GM20000 (cell line): ENCODE measurements around the gene SRF.

ENCODE experiments used
- DNase-seq: peaks from one replicate; pipeline ENCODE4 v3.0.0; 2012; ENCODE audit warnings: low spot score
- TF ChIP-seq, protein P1 (sequence below): IDR thresholded peaks from 2 replicates; pipeline ENCODE4 v1.5.1; 2012; ENCODE audit warnings: mild to moderate bottlenecking, control low read depth; ENCODE audit errors: extremely low read depth, missing control alignments

SRF gene

GRCh38 chr6:43226192-43226851, 55.3 kb downstream of the SRF start:
- DNase-seq, result no peak
- TF ChIP-seq, protein P1, sequence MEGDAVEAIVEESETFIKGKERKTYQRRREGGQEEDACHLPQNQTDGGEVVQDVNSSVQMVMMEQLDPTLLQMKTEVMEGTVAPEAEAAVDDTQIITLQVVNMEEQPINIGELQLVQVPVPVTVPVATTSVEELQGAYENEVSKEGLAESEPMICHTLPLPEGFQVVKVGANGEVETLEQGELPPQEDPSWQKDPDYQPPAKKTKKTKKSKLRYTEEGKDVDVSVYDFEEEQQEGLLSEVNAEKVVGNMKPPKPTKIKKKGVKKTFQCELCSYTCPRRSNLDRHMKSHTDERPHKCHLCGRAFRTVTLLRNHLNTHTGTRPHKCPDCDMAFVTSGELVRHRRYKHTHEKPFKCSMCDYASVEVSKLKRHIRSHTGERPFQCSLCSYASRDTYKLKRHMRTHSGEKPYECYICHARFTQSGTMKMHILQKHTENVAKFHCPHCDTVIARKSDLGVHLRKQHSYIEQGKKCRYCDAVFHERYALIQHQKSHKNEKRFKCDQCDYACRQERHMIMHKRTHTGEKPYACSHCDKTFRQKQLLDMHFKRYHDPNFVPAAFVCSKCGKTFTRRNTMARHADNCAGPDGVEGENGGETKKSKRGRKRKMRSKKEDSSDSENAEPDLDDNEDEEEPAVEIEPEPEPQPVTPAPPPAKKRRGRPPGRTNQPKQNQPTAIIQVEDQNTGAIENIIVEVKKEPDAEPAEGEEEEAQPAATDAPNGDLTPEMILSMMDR, result no peak

DNA sequence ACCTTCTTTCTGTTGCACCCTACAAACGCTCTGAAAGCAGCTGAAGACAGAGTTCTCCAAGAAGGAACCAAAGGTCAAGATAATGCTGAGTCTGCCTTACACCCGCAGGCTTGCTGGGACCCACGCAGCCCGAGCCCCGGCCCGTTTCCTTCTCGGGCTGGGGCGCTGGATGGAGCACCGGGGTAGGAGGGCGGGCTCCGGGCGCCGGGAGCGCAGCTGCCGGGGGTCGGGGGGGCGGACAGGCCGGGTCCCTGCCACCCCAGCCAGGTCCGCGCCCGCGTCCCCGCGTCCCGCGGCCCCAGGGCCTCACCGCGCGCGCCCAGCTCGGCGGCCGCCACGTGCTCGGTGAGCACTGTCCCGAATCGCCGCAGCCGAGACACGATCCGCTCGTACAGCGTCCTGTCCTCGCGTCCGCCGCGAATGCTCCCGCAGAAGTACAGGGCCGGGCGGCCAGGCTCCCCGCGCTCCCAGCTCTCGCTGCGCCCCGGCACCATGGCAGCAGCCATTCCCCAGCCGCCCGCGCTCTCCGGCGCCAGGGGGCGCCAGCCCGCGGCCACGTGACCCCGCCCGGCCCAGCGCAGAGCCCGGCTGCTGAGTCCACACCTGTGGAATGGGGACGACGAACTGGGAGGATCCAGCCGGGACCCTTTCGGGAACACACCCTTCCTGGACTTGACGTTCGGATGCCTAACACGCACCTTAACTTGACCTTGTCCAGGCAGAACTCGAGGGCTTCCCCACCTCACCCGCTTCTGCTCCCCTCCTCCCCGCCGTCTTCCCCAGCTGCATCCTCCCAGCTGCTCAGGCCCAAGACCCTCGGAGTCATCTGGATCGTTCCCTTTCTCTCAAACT, 58.1 kb downstream of the SRF start, which contains the start of gene DNPH1:
DNPH1 (minus strand) TSS at position 531 of the 852 bp plus-strand sequence; CDS start at position 506, 25 bp downstream.
- peak; percentile 91 for DNase-seq
- TF ChIP-seq, protein P1, result peak; percentile 96

DNA sequence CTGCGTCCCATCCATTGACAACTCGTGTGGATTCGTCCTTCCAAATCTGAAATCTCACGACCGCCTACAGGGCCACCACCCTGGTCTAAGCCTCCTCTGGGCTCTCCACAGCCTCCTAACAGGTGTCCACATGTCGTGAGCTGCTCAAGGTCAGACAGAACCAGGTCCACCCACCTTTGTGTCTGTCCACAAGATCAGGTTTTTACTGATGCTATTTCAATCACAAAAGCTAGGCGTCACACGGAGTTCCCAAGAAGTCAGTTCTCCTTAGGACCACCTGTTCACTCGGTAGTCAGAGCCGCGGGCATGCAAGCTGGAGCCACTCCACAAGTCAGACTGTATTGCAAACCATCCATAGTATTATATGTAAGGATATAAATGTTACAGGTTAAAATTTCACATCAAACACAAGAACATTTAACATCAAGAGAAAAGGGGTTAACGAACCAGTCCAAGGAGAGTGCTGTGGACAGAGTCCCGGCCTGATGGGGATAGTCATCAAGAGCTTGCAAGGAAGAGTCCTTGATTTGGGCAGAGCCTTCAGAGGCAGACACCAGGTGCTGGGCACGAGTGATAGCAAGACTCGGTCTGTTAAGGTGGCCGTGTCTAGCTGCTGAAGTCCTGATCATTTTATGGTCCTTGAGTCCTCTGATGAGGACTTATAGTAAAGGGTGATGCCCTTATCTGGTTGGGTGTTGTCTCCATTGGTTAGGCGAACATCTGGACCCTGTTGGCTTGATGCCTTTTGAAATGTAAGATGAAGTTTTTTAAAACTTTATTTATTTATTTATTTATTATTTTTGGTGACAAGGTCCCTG, 58.9 kb downstream of the SRF start:
- no peak for DNase-seq
- TF ChIP-seq, protein P1, result no peak

DNA sequence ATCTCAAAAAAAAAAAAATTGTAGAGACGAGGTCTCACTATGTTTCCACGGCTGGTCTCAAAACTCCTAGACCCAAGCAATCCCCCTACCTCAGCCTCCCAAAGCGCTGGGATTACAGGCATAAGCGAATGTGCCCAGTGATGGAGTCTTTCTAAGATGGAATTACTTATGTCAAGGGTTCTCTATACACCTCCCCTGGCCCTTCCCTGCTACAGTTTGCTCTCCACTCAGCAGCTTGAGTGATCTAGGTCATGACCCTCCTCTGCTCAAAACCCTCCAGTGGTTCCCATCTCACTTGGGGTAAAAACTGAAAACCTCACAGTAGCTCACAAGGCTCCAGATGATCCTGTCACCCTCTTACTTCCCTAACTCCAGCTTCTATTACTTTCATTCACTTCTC, 60.0 kb downstream of the SRF start:
- DNase-seq, result no peak
- TF ChIP-seq, protein P1, result no peak
